ENCODE data around the gene FLT4.

FLT4 gene

DNA sequence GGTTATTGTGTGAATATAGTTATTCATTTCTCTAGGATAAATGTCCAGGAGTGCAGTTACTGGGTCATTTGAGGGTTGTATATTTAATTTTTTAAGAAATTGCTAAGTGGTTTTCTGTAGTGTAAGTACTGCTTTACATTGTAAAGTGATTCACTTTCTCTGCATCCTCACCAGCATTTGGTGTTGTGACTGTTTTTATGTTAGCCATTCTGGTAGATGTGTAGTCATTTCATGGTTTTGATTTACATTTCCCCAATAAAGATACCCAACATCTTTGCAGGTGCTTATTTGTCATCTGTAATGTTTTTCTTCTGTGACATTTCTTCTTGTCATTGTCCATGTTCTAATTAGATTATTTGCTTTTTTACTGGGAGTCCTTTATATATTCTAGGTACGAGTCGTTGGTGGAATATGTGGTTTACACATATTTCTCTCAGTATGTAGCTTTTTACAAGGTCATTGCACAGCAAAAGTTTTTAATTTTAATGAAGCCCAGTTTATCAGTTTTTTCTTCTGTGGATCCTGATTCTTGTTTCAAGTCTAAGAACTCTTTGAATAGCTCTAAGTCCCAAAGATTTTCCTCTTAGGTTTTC, 92.1 kb downstream of the FLT4 start:
- no peak overlapping the region for H3K27ac ChIP-seq (ENCODE audit: low read depth, low read length)

DNA sequence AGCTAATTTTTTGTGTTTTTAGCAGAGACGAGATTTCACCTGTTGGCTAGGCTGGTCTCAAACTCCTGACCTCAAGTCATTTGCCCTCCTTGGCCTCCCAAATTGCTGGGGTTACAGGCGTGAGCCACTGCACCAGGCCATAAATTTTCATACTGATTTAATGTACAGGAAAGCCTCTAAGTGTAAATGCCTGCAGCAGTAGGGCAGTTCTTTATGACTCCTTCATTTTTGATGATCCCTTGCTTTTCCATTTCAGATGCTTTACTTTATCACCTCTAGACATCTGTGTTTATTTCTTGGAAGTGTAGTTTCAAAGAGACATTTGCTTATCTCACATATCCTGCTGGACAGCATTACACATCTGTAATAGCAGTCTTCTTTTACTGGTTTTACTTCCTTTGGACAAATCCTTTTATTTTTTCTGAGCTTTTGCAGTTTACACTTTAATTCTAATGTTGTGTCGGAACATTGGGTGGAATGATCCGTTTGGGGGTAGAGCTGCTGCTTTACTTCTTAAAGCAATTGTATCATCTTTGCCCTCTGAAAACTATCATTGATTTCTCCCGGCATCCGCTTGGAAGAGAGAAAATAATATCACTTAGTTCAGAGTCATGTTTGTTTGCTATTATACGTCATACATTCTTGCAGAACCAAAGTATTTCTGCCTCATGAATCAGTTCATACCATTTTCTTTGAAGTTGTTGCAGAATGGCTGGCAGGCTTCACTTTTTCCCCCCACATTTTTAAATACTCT, 94.1 kb downstream of the FLT4 start:
- H4K20me1 ChIP-seq (ENCODE audit: low read depth, low read length): no peaks in the 10 kb centered on the region
- no peak overlapping the region for H3K4me2 ChIP-seq (ENCODE audit: low read depth, low read length, poor library complexity, severe bottlenecking)
- no peaks in the 10 kb centered on the region for H3K9me3 ChIP-seq (ENCODE audit: insufficient read depth, low read length)
- no peaks in the 10 kb centered on the region for H3K9me2 ChIP-seq (replicated peaks; ENCODE audit: insufficient read depth, low read length)
- no peaks in the 10 kb centered on the region for H3F3A ChIP-seq (ENCODE audit: insufficient read depth)
- no peak overlapping the region for H2AFZ ChIP-seq (ENCODE audit: low read depth, low read length, severe bottlenecking)
- H3K79me2 ChIP-seq (ENCODE audit: insufficient read depth, low read length): 0 out of 2 replicates have a peak, but pooled peaks cover 5% of the 10 kb centered on the region
- no peak overlapping the region for H3K4me3 ChIP-seq (ENCODE audit: insufficient read depth, low read length, poor library complexity, severe bottlenecking)
- H3K36me3 ChIP-seq (ENCODE audit: low read length): peaks cover 8% of the 10 kb centered on the region; the same call in 1 of the 2 replicates
- H3K27ac ChIP-seq (ENCODE audit: low read depth, low read length): no peak overlapping the region
- no peaks in the 10 kb centered on the region for H3K27me3 ChIP-seq (ENCODE audit: low read length)
- H3K9ac ChIP-seq (ENCODE audit: low read length): no peak overlapping the region
- TF ChIP-seq, protein P1, sequence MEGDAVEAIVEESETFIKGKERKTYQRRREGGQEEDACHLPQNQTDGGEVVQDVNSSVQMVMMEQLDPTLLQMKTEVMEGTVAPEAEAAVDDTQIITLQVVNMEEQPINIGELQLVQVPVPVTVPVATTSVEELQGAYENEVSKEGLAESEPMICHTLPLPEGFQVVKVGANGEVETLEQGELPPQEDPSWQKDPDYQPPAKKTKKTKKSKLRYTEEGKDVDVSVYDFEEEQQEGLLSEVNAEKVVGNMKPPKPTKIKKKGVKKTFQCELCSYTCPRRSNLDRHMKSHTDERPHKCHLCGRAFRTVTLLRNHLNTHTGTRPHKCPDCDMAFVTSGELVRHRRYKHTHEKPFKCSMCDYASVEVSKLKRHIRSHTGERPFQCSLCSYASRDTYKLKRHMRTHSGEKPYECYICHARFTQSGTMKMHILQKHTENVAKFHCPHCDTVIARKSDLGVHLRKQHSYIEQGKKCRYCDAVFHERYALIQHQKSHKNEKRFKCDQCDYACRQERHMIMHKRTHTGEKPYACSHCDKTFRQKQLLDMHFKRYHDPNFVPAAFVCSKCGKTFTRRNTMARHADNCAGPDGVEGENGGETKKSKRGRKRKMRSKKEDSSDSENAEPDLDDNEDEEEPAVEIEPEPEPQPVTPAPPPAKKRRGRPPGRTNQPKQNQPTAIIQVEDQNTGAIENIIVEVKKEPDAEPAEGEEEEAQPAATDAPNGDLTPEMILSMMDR (IDR thresholded peaks at IDR 0.05; ENCODE audit: insufficient read depth, low read length, poor library complexity, severe bottlenecking): no peak
- no peak for TF ChIP-seq EZH2phosphoT487 (conservative IDR thresholded peaks at IDR 0.05; ENCODE audit: low read length)

More for the DNA sequence above, 92.1 kb downstream of the FLT4 start:
- Histone ChIP-seq H3K9me2 (replicated peaks; ENCODE audit: insufficient read depth, low read length) (no peaks in the 10 kb centered on the region), H3F3A (ENCODE audit: insufficient read depth) (no peaks in the 10 kb centered on the region), H3K4me3 (ENCODE audit: insufficient read depth, low read length, poor library complexity, severe bottlenecking) (no peak overlapping the region), H3K27me3 (ENCODE audit: low read length) (no peaks in the 10 kb centered on the region), H3K9me3 (ENCODE audit: insufficient read depth, low read length) (no peaks in the 10 kb centered on the region), H2AFZ (ENCODE audit: low read depth, low read length, severe bottlenecking) (no peak overlapping the region), H3K79me2 (ENCODE audit: insufficient read depth, low read length) (peaks cover 8% of the 10 kb centered on the region; the same call in 1 of the 2 replicates), H4K20me1 (ENCODE audit: low read depth, low read length) (no peaks in the 10 kb centered on the region), H3K4me2 (ENCODE audit: low read depth, low read length, poor library complexity, severe bottlenecking) (no peak overlapping the region), H3K36me3 (ENCODE audit: low read length) (peaks cover 9% of the 10 kb centered on the region; the same call in 1 of the 2 replicates), H3K9ac (ENCODE audit: low read length) (no peak overlapping the region)
- TF ChIP-seq, protein P1 (IDR thresholded peaks at IDR 0.05; ENCODE audit: insufficient read depth, low read length, poor library complexity, severe bottlenecking): no peak
- no peak for TF ChIP-seq EZH2phosphoT487 (conservative IDR thresholded peaks at IDR 0.05; ENCODE audit: low read length)

DNA sequence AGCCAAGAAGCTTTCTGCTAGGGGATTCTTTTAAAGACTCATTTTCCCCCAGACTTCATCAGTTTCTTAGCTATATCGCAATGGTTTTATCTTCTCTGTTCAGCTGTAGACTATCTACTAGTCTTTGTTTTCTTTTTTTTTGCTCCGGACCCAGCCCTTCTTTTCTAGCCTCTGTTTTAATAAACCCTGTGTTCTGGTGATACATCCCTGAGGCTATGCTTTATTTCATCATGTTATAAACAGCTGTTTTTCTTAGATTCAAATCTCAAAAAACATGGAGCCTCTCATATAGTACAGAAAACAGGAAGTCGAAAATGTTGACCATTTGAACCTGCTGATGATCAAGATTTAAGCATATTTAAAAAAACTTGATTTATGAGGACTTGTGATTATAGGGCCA, 95.9 kb downstream of the FLT4 start:
- Histone ChIP-seq H3K27ac (ENCODE audit: low read depth, low read length) (no peak overlapping the region), H3K9ac (ENCODE audit: low read length) (no peak overlapping the region), H3K79me2 (ENCODE audit: insufficient read depth, low read length) (0 out of 2 replicates have a peak, but pooled peaks cover 5% of the 10 kb centered on the region), H3K9me3 (ENCODE audit: insufficient read depth, low read length) (no peaks in the 10 kb centered on the region), H3K4me2 (ENCODE audit: low read depth, low read length, poor library complexity, severe bottlenecking) (no peak overlapping the region), H3K27me3 (ENCODE audit: low read length) (no peaks in the 10 kb centered on the region), H3K36me3 (ENCODE audit: low read length) (peaks cover 9% of the 10 kb centered on the region; the same call in 1 of the 2 replicates), H3F3A (ENCODE audit: insufficient read depth) (no peaks in the 10 kb centered on the region), H3K4me3 (ENCODE audit: insufficient read depth, low read length, poor library complexity, severe bottlenecking) (no peak overlapping the region), H2AFZ (ENCODE audit: low read depth, low read length, severe bottlenecking) (no peak overlapping the region), H4K20me1 (ENCODE audit: low read depth, low read length) (no peaks in the 10 kb centered on the region), H3K9me2 (replicated peaks; ENCODE audit: insufficient read depth, low read length) (no peaks in the 10 kb centered on the region)
- no peak for TF ChIP-seq EZH2phosphoT487 (conservative IDR thresholded peaks at IDR 0.05; ENCODE audit: low read length)
